Amygdala (tissue), 56 donors: ENCODE measurements around the gene CDS2.

ENCODE experiments used
- DNase-seq, 56 donors: peaks; one replicate each; lab custom pipeline; 2025; lab: John Stamatoyannopoulos, UW

CDS2 gene

DNA sequence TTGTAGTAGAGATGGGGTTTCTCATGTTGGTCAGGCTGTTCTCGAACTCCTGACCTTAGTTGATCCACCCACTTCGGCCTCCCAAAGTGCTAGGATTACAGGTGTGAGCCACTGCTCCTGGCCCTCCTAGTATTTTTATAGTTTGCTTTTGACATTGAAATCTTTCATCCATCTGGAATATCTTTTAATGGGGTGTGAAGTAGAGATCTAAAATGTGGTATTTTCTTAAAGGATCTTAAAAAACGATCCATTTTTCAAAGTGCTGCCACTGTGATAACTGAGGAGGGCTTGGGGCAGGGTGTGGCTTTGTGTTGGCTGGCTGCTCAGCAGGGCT, 23.1 kb downstream of the CDS2 start:
- no peak for DNase-seq

DNA sequence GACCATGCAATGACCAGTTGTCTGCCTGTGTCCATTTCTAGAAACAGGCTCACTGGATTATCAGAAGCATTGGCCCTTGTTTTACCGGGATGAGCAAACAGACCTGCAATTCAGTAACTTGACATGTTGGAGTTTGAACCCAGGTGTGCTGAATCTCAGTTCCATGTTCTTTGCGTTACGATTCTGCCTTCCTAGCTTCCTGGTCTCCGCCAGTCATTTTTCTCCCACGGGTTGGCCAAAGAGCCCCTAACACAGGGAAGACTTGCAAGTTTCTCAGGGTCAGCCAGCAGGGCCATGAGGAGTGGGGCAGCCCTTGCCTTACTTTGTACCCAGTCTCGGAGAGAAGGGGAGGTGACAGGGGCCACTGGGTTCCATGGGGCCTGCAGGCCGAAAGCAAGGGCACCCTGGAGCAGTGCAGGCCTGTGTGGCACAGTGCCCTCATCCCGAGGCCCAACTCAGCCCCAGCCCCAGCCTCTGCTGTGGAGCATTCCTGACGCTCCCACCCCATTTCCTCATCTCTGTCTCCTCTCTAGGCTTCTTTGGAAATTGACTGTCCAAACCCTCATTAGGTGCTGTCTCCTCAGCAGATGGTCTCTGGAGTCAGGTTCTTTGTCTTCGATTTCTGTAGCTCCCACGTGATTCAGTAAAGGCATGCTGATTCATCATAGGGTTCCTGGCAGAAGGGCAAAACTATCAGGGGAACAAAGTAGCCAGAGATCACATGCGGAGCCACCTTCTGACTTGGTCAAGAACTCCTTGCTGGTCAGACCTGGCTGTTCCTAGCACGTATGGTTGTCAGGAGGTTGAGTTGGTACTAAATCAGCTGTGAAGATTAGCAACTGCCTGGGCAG, 23.6 kb downstream of the CDS2 start:
- no peak for DNase-seq

DNA sequence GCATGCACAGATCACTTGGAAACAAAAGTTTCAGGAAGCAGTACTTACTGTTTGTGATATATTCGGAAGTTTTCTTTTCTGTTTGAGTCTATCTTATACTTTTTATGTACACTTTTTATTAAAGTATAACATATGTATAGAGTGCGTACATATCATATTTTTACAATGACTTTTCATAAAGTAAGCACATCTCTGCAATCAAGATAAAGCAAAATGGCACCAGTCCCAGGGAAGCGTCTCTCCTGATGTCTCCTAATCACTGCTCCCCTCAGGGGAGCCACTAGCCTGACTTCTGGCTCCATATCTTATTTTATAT, 26.3 kb downstream of the CDS2 start:
- no peak for DNase-seq

DNA sequence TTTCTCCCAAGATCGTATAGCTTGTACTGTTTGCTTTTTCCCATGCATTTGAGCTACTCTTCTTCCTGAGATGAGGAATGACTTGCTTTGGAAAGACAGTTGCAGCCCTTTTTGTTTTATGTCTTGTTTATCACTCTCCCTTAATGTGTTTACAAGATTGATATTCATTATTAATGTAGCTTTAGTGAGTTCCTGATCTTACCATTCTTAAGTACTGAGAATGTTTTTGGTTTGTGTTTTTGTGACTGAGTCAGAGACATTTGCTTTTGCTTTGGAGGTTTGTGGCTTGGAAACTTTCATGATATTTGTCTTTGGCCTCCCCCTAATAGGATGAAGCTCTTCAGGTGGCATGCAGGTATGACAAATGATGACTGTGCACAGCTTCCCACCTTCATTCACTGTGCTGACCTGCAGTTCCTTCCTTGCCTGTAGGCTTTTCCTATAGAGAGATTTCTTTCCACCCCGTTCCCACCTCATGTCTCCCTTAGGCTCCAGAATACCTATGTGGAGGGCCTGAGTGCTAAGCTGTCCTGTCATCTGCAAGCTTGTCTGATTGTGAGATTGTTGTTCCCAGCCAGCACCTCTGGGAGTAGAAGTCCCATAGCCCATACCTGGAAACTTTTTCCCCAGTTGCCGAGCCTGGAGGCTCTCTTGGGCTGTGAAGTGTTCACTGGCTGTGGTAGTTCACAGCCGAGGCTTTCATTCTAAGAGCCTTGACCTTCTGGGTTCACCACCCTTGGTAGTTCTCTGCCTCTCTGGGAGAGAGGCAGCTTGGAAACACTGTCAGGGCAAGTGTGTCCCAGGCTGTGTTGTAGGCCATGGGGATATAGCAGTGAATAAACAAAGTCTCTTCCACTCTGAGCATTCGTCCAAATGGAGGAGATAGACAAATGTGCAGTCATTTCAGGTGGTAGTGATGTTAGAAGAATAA, 27.1 kb downstream of the CDS2 start:
- DNase-seq = no peak

DNA sequence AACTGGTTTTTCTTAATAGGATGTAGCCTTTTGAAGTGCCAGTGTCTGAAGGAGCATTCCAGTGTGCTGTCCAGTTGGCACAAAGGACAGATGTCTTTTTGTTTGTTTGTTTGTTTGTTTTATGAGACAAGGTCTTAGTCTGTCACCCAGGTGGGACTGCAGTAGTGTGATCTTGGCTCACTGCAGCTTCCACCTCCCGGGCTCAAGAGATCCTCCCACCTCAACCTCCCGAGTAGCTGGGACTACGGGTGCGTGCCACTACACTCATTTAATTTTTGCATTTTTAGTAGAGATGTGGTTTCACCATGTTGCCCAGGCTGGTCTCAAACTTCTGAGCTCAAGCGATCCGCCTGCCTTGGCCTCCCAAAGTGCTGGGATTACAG, 27.7 kb downstream of the CDS2 start:
- no peak for DNase-seq

DNA sequence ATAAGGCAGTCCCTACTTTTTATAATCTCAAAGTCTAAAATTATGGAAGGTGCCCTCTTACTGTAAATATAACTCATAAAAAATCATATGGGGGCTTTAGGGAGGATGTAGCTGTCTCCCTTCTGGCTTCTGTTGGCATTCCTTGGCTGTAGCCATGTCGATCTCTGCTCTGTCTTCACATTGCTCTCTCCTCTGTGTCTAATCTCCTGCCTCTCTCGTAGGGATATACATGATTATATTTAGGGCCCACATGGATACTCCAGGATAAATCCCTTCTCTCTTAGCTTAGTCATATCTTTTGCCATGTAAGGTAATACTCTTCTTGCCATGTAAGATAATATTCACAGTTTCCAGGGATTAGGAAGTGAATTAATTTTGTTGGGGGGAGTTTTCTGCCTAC, 28.6 kb downstream of the CDS2 start:
- DNase-seq = no peak

DNA sequence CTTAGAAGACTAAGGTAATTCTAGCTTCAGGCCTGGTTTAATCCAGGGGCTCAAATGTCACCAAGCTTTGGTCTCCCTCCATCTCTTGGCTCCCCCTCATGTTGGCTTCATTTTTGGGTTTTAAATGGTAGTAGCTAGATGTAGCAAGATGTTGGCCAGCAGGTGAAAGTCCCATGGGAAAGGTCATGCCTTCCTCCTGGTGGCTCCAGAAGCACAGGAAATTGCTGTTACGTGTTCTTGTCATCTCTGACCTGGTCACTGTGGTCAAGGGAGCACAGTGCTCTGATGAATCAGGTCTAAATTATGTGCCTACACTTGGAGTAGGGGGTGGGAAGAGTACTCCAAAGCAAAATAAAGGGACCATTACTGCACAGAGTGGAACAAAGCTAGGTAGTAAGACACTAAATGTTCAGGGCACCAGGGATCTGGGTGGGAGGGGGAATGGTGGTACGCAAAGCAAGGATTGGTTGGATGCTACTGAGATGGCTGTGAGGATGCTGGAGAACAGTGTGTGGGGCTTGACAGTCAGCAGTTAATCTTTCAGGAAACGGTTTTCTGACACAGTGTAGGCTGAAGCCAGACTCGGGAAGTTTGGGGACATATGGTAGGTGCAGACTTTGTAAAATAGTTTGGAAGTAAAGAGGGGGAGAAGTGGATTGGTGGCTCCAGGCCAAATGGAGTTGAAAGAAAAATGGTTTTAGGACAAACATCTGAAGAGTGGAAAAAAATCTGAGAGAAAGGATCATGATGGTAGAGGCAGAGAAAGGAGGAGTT, 30.1 kb downstream of the CDS2 start:
- peak in 1 of 56 donors; percentile 10 for DNase-seq

DNA sequence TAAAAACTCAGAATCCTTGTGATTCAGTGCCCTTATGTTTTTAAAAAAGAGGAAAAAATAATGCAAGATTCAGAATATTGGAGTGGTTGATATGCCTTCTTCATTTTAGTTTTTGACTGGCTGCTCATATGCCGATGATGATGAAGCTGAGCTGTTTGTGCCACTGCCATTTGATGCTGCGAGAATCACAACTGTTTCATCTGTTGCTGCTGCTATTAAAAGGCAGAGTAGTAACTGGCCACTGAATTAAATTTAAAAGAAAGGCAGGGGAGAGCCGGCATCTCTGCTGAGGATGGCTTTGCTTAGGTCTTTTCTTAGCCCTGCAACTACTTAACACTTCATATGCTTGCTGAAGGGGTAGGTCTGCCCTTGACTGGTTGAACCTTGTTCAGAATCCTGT, 33.1 kb downstream of the CDS2 start:
- no peak for DNase-seq

DNA sequence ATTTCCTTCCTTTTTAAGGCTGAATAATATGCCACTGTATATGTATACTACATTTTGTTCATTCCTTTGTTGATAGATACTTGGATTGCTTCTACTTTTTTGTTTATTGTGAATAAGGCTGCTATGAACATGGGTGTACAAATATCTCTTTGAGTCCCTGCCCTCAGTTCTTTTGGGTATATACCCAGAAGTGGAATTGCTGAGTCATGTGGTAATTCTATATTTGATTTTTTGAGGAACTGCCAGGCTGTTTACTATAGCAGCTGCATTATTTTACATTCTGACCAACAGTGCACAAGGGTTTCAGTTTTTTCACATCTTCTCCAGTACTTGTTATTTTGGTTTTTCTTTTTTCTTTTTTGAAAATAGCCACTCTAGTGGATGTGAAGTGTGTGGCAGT, 34.1 kb downstream of the CDS2 start:
- no peak for DNase-seq

DNA sequence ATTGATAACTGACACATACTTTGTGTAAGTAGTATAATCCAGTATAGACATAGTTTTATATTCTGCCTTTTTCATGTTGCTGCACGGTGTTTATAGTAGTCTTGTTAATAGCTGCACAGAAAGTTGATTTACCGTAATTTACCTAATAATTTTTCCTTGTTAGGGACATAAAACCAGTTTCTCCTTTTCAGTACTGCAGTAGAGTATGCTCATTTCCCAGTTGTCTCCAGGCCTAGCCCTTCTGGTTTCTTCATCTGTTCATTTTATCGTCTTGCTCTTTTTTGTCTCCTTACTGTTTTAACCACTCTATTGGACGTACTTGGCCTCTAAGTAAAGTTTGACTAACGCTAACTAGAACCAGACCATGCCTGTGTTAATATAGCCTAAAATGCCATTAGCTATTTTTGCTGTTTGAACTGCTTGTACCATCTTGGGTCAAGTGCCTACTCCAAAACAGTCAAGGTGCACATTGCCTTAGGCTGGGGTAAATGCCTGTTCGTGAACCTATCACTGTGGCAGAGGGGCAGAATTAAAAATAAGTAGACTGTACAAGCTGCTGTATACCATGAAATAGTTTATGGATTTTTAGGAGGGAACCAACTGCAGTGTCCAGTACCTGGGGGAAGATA, 34.8 kb downstream of the CDS2 start:
- DNase-seq = no peak

DNA sequence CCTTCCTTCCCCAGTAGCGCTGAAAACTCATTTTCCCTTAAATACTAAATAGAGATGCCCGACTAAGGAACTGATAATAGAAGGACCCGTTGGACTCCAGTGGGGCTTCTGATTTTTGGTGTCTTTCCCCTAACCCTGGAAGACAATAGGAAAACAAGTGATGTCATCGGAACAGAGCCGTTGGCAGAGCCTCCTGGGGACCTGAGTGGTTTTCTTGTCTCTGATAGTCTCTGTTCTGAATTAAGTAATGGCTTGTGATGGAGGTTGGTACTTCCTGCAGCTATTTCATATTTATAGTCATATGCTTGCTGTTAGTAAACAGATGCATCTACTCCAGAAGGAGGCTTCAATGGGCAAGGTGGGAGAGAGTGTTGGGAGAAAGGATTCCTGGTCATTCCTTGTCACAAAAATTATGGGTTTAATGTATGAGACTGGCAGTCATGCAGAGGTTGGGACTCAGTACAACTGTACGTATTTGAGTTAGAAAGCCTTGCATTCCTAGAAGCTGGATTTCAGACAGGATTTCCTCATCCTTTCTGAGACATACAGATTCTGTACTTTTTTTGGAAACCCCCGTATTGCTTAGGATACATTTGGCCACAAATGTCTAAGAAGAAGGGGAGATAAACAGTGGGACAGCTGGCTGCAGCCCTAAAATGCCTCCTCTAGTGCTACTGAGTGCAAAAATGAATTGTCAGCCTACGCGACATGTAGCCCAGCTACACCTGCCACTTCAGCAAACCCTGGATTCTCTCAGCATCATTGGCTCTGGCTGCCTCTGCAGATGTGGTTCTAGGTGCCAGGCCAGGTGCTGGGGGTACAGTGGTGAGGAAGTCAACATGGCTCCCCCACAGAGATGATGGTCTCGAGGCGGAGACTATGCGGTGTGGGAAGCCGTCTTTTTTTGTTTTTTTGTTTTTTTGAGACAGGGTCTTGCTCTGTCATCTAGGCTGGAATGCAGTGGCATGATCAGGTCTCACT, 38.1 kb downstream of the CDS2 start:
- no peak for DNase-seq

DNA sequence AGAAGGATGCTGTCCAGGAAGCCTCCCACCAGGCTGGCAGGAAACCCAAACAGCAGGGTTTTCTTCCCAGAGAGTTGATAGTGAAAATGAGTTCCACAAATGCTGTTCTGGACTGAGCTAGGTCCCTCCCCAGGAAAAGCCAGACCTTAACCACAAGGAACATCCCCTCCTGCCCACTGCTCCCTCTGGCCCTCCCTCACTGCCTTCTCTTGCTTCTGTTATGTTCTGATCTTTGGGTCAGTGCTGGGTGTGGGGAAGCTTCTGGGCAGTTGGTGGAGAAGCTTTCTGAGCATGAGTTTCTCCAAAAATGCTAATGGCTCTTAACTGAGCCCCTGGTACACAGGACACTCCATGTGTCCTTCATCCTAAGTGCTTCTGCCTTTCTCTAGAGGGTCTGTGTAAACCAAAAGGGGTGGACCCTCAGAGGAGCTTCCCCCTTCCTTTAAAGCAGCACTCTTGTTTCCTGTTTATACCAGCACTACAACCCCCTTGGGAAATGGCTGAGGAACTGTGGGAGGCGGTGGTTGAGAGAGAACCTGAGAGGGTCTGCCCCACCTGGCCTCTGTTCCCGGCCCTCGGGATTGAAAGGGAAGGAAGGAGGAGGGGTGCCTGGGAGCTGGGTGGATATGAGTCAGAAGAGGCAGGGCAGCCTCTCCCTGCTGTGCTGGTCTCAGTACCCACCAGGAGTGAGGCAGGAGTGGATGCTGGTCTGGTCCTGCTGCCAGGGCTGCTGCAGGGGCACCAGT, 42.0 kb downstream of the CDS2 start:
- DNase-seq = no peak

DNA sequence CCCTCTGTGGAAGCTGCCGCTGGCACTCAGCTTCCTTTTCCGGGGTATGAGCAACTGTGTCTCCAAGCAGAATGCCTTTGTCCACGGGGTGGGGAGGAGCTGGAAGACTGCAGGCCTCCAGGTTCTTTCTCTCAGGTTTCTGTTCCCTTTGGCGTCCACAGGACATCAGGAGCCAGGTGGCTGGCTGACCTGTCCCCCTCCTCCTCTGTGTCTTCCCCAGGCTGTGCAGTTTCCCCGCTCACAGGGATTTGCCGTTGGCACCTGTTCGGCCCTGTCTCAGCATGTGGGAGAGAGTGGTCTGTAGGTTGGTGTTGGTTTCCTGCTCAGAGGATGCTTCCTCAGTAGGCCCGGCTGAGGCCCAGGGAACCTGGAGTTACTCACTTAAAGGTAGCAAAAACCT, 43.5 kb downstream of the CDS2 start:
- DNase-seq = no peak

DNA sequence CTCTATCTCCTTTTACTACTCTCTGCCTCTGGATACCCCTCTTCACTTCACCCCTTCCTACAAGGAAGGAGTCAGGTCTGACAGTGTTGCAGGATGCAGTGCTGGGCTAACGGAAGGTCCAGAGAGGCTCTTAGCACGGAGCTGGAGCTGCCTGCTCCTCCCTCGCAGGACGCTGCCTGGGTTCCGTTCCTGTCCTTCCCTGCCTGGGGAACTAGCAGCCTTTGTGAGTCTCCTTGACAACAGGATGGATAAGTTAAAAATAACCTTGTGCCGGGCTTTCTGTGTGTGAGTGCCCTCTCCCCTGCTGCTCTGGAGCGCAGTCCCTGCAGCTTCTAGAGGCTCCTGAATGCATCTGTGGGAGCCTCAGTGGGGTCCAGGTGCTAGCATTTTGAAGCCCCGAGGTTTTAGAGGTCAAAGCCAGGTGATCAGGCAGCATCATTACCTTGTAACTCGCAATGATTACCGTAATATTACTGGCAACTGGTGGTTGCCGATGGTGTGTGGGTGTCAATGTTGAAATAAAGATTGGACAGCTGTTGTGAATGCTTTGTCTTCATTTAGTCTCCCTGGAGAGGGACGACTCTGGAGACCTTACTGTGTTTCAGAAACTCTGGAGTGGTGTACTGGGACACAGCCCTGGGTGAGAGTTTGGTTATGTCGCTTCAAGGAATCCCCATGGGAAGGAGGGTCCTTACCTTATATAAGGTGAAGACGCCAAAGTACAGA, 44.4 kb downstream of the CDS2 start:
- DNase-seq = peak in 27 of 56 donors; percentile 10 to 59 (median 34)

DNA sequence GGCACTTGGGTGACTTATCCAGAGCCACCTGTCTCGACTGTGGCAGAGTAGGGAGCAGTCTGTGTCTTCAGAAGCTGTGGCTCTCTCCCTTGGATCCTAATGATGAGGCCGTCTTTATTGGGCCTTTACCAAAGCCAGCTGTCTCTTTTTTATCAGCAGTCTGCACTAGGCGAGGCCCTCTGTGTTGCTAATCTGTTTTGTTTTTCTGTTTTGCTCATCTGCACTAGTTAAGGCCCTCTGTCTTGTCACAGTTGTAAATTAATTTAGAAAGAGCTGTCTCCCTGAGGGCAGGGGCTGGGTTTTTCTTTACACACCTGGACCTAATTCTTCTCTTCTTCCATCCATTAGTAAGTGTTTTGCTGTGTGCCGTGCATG, 45.0 kb downstream of the CDS2 start:
- DNase-seq = no peak

DNA sequence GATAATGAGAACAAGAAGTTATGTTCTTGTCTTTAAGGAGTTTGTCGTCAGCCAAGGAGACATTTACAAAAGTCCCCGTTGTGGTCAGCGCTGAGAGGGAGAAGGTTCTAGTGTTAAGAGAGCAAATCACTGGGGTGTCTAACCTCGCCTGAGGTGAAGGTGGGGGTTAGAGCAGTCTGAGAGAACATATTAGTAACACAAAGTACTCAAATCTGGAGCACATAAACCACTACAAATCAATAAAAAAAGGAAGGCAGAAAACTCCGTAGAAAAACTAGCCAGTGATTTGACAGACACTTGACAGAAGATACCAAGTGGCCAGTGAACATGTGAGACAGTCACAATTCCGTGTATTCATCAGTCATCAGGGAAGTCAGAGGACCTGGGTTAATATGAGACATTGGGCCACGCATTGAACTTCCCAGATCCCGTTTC, 45.4 kb downstream of the CDS2 start:
- no peak for DNase-seq

DNA sequence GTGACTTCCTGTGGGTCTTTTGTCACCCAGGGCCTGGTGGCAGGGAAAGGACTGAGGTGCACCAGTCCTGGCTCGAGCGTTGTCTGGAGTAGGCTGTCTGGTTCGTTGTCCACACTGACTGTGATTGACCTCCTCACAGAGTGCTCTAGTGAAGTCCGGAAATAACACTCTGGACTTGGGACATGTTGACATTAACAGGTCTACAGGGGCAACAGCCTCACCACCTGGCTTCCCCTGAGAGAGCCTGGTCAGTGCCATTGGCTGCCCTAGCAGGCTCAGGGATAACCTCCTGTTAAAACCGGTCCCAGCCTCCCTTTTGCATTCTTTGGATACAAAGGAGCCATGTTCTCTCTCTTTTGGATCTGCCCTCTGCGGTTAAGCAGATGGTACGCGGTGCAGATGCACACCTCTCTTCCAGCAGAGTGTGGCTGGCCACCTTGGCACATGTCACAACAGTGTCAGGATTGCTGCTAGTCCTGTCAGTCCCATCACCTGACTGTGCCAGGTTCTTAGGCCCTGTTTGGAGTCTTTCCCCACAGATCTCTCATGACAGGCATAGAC, 46.2 kb downstream of the CDS2 start:
- DNase-seq = no peak

DNA sequence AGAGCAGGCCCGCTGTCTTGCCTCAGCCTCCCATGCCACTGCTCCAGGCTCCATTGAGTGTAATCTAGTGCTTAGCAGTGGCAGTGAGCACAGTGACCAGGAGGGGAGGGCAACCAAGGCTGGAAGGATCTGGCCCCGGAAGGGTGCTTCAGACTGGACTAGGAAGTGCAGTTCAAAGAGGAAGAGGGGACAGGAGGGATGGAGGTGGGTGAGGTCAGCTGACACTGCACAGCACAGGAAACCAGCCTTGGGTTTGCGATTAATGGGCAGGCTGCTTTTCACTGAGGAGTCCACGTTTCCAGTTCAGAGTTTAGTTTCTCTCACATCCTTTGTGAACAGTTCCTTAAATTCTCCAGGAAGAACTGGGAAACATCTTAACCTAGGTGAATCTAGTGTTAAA, 46.9 kb downstream of the CDS2 start:
- no peak for DNase-seq
